ENCODE measurements around the gene GSDME.

The GSDME gene

DNA sequence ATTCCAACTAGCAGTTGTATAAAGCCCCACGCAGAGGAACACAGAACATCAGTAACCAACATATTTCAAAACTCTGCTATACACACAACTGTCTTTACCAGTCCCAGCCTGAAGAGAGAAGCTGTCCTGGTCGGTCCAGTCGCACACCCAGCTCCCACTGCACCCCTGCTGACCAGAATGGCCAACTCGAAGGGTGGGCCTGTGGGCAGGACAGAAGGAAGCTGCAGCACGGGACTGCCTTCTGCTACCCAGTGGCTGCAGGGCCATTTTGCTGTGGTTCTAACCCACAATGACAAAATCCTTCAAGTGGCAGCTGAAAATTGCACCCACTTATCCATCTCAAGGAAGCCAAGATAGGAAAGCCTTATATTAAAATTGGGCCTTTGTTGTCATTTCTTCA is 48.2 kb downstream of the GSDME start:
- ATAC-seq: no peak
- no peak for TF ChIP-seq SNAI2 (CRISPR knock-in tag; IDR thresholded peaks at IDR 0.05)
- no peak for TF ChIP-seq PPARA (CRISPR knock-in tag; IDR thresholded peaks at IDR 0.05; ENCODE audit: borderline replicate concordance)
- TF ChIP-seq BACH2 (CRISPR knock-in tag; IDR thresholded peaks at IDR 0.05; ENCODE audit: borderline replicate concordance): no peak
- no peak for TF ChIP-seq POU6F1 (CRISPR knock-in tag; IDR thresholded peaks at IDR 0.05; ENCODE audit: borderline replicate concordance, low read depth)
- no peak for TF ChIP-seq ZNF565 (CRISPR knock-in tag; conservative IDR thresholded peaks at IDR 0.05; ENCODE audit: low read depth)
- TF ChIP-seq ZNF70 (CRISPR knock-in tag; IDR thresholded peaks at IDR 0.05): no peak
- TF ChIP-seq CSDC2 (CRISPR knock-in tag; IDR thresholded peaks at IDR 0.05): no peak
- TF ChIP-seq, protein P1, sequence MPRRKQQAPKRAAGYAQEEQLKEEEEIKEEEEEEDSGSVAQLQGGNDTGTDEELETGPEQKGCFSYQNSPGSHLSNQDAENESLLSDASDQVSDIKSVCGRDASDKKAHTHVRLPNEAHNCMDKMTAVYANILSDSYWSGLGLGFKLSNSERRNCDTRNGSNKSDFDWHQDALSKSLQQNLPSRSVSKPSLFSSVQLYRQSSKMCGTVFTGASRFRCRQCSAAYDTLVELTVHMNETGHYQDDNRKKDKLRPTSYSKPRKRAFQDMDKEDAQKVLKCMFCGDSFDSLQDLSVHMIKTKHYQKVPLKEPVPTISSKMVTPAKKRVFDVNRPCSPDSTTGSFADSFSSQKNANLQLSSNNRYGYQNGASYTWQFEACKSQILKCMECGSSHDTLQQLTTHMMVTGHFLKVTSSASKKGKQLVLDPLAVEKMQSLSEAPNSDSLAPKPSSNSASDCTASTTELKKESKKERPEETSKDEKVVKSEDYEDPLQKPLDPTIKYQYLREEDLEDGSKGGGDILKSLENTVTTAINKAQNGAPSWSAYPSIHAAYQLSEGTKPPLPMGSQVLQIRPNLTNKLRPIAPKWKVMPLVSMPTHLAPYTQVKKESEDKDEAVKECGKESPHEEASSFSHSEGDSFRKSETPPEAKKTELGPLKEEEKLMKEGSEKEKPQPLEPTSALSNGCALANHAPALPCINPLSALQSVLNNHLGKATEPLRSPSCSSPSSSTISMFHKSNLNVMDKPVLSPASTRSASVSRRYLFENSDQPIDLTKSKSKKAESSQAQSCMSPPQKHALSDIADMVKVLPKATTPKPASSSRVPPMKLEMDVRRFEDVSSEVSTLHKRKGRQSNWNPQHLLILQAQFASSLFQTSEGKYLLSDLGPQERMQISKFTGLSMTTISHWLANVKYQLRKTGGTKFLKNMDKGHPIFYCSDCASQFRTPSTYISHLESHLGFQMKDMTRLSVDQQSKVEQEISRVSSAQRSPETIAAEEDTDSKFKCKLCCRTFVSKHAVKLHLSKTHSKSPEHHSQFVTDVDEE (CRISPR knock-in tag; IDR thresholded peaks at IDR 0.05): no peak

DNA sequence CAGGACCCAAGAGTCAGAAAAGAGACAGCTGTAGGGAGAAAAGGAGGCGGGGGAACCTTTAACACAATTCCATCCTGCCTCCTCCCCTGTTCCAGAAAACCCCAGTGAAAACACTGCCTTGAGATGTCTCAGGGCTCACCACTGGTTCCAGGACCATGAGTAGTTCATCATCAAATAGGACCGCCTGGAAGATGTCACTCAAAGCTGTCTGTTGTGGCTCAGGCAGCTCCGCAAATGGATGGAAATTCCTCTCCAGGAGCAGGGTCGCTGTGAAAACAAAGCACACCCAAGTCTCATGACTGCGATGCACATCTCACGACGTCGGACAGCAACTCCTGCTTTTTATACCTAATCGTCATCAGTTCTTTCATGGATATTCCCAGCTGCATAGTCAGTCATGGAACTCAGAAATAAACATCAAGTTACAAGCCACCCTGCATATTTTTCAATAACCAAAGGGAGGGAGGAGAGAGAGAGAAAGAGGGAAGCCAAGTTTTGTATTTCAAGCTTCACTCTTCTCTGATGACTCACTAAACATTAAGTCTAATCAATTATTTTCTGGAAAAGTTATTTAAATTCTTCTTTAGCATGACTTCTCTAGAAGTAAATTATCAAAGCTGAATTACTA is 49.2 kb downstream of the GSDME start:
- TF ChIP-seq, protein P2, sequence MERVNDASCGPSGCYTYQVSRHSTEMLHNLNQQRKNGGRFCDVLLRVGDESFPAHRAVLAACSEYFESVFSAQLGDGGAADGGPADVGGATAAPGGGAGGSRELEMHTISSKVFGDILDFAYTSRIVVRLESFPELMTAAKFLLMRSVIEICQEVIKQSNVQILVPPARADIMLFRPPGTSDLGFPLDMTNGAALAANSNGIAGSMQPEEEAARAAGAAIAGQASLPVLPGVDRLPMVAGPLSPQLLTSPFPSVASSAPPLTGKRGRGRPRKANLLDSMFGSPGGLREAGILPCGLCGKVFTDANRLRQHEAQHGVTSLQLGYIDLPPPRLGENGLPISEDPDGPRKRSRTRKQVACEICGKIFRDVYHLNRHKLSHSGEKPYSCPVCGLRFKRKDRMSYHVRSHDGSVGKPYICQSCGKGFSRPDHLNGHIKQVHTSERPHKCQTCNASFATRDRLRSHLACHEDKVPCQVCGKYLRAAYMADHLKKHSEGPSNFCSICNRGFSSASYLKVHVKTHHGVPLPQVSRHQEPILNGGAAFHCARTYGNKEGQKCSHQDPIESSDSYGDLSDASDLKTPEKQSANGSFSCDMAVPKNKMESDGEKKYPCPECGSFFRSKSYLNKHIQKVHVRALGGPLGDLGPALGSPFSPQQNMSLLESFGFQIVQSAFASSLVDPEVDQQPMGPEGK (CRISPR knock-in tag; IDR thresholded peaks at IDR 0.05; ENCODE audit: borderline replicate concordance): no peak
- TF ChIP-seq ZFP30 (CRISPR knock-in tag; IDR thresholded peaks at IDR 0.05): no peak
- TF ChIP-seq TOX (CRISPR knock-in tag; IDR thresholded peaks at IDR 0.05; ENCODE audit: borderline replicate concordance): 0 out of 2 replicates have a peak, but pooled peaks have one; percentile 3
- no peak for TF ChIP-seq ZFP3 (CRISPR knock-in tag; IDR thresholded peaks at IDR 0.05)
- TF ChIP-seq TCF4 (CRISPR knock-in tag; IDR thresholded peaks at IDR 0.05; ENCODE audit: borderline replicate concordance): no peak
- TF ChIP-seq ISL1 (CRISPR knock-in tag; IDR thresholded peaks at IDR 0.05): peak; percentile 29; the same call in 1 of the 2 replicates
- peak; percentile 86 for ATAC-seq

DNA sequence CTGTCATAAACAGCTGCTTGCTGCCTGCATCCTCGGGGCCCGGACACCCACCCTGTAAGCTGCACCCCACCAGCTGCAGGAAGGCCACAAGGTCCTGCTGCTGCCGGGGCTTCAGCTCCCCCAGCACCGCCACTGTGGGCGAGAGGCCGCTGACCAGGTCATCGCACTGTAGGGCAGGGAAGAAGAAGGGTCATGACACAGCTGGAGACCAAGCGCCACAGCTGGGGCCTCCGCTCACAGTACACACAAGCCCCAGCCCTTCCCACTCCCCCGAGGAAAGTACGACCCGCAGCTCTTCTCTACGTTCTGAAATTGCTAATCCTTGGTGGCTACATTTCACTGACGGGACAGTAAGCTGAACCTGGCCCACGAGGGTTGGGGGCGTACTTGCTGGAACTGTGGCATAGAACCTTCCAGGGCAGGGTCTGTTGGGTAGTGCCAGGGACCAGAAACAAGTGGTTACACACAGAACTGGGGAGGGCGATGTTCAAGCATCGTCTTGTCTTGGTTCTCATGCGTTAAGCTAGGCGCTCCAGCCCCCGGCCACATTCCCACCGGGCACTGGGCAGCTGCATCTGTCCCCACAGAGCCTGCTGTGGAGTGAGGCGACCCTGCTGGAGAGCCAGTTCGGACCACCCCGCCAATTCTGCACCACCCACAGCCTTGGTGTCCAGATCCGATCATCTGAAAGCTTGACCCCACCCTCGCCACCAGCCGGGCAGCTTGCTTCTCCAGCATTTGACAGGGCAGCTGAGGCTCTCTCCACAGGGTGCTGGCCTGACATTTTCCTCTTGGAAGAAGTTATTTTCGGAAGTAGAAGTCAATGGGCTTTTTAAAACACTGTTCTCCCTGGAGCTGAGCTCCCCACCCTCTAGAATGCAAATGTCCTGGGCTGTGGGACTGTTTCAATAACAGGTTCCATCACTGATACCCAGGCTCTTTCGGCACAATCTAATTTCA is 50.8 kb downstream of the GSDME start:
- ATAC-seq: no peak
- TF ChIP-seq GLIS3 (CRISPR knock-in tag; IDR thresholded peaks at IDR 0.05) (no peak), SNAI2 (CRISPR knock-in tag; IDR thresholded peaks at IDR 0.05) (no peak), ZFP3 (CRISPR knock-in tag; IDR thresholded peaks at IDR 0.05) (no peak), ZNF70 (CRISPR knock-in tag; IDR thresholded peaks at IDR 0.05) (no peak), RARB (CRISPR knock-in tag; IDR thresholded peaks at IDR 0.05) (no peak), PPARA (CRISPR knock-in tag; IDR thresholded peaks at IDR 0.05; ENCODE audit: borderline replicate concordance) (no peak), ZC3H10 (CRISPR knock-in tag; IDR thresholded peaks at IDR 0.05) (no peak)
- TF ChIP-seq, protein P2 (CRISPR knock-in tag; IDR thresholded peaks at IDR 0.05; ENCODE audit: borderline replicate concordance): no peak

DNA sequence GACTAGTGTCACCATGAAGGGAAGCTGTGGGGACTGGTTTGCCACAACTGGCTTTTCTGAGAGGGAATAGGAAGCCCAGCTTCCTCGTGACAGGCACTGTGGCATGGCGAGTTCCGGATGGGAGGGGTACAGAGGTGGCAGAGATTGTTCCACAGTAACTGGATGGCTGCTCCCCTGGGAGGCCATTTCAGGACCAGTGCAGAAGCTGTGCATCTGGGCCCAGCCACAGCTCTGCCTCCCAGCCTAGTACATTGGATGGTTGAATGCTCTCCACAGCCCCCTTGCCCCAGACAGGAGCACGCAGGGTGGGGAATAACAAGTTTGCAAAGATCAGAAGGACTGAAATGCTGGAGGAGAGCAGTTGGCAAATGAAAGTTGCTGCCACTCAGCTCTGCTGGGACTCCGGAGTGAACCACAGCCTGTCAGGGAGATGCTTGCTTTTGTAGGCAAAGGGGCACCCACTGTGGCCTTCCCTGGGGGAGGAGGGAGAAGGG is 51.8 kb downstream of the GSDME start:
- ATAC-seq: no peak
- TF ChIP-seq ISL1 (CRISPR knock-in tag; IDR thresholded peaks at IDR 0.05) (no peak), ZNF70 (CRISPR knock-in tag; IDR thresholded peaks at IDR 0.05) (no peak), ARNTL (CRISPR knock-in tag; IDR thresholded peaks at IDR 0.05; ENCODE audit: borderline replicate concordance, low read depth) (no peak), GLIS3 (CRISPR knock-in tag; IDR thresholded peaks at IDR 0.05) (no peak), SNAI2 (CRISPR knock-in tag; IDR thresholded peaks at IDR 0.05) (no peak), ZNF8 (CRISPR knock-in tag; IDR thresholded peaks at IDR 0.05) (no peak), RARB (CRISPR knock-in tag; IDR thresholded peaks at IDR 0.05) (no peak), CSRNP3 (CRISPR knock-in tag; IDR thresholded peaks at IDR 0.05) (no peak), OSR1 (CRISPR knock-in tag; IDR thresholded peaks at IDR 0.05) (no peak), ZFP3 (CRISPR knock-in tag; IDR thresholded peaks at IDR 0.05) (no peak), ESRRG (CRISPR knock-in tag; IDR thresholded peaks at IDR 0.05) (no peak), ZC3H10 (CRISPR knock-in tag; IDR thresholded peaks at IDR 0.05) (no peak), PPARA (CRISPR knock-in tag; IDR thresholded peaks at IDR 0.05; ENCODE audit: borderline replicate concordance) (no peak)
- TF ChIP-seq, protein P2 (CRISPR knock-in tag; IDR thresholded peaks at IDR 0.05; ENCODE audit: borderline replicate concordance): no peak

All from SK-N-SH treated with all-trans-retinoic acid at 6 μM for 48 hours (cell line).